ENCODE data around the gene DELE1. TPM values are rescaled to one million over a fixed set of nuclear protein-coding genes. Genes with fewer than 3 reads are reported as not detected.

Gene DELE1
- total RNA-seq, 4 donors from 2014 or later: 24.7 to 102 (median 45.8) TPM

DNA sequence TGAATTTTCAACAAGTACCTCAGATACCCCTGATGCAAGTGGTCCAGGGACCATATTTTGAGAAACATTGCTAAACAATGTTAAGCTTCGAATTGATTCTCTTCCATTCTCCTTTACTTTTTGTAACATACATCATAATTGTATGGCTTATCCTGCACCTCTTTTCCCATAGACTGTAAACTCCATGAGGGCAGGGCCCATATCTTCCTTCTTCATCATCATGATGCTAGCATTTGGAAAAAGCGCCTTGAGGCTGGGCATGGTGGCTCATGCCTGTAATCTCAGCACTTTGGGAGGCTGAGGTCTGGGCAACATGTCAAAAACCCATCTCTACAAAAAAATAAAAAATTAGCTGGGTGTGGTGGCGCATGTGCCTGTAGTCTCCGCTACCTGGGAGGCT is 14.5 kb upstream of the DELE1 start:
- no peak for DNase-seq
- Histone ChIP-seq H3K36me3 (no peaks in the 10 kb centered on the region), H3K4me1 (no peaks in the 10 kb centered on the region), H3K27ac (no peak overlapping the region), H3K4me3 (no peak overlapping the region), H3K27me3 (no peaks in the 10 kb centered on the region), H3K9me3 (no peaks in the 10 kb centered on the region)
- intact Hi-C loops (cut with DNase I; ENCODE audit: low total_unique reads): no loop called here
- TF ChIP-seq POLR2A (IDR thresholded peaks at IDR 0.05): no peak
- TF ChIP-seq, protein P1, sequence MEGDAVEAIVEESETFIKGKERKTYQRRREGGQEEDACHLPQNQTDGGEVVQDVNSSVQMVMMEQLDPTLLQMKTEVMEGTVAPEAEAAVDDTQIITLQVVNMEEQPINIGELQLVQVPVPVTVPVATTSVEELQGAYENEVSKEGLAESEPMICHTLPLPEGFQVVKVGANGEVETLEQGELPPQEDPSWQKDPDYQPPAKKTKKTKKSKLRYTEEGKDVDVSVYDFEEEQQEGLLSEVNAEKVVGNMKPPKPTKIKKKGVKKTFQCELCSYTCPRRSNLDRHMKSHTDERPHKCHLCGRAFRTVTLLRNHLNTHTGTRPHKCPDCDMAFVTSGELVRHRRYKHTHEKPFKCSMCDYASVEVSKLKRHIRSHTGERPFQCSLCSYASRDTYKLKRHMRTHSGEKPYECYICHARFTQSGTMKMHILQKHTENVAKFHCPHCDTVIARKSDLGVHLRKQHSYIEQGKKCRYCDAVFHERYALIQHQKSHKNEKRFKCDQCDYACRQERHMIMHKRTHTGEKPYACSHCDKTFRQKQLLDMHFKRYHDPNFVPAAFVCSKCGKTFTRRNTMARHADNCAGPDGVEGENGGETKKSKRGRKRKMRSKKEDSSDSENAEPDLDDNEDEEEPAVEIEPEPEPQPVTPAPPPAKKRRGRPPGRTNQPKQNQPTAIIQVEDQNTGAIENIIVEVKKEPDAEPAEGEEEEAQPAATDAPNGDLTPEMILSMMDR (IDR thresholded peaks at IDR 0.05): no peak

DNA sequence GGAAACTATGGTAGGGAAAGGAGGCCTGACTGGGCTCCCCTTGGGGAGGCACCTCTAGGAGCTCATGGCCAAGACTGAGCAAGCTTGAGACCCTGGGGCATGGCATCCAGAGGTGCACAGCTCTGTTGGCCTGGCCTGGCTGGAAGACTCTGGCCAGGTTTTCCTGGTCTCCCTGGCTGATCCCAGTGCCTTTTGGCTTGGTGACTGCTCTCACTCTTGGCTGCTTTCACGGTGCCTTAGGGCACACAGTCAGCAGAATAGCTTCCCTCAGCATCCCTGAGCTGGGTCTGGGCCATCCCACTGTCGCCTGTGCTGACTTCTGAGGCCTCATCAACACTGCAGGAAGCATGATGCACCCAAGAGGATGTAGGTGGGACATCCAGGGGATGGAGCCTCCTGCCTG is 13.4 kb upstream of the DELE1 start:
- Histone ChIP-seq H3K4me3 (no peak overlapping the region), H3K27ac (no peak overlapping the region), H3K9me3 (no peaks in the 10 kb centered on the region), H3K4me1 (no peaks in the 10 kb centered on the region), H3K27me3 (no peaks in the 10 kb centered on the region), H3K36me3 (no peaks in the 10 kb centered on the region)
- DNase-seq: peak in 1 of 2 donors; percentile 26
- no peak for TF ChIP-seq POLR2A (IDR thresholded peaks at IDR 0.05)
- TF ChIP-seq, protein P1 (IDR thresholded peaks at IDR 0.05): no peak
- intact Hi-C loops (cut with DNase I; ENCODE audit: low total_unique reads): no loop called here

DNA sequence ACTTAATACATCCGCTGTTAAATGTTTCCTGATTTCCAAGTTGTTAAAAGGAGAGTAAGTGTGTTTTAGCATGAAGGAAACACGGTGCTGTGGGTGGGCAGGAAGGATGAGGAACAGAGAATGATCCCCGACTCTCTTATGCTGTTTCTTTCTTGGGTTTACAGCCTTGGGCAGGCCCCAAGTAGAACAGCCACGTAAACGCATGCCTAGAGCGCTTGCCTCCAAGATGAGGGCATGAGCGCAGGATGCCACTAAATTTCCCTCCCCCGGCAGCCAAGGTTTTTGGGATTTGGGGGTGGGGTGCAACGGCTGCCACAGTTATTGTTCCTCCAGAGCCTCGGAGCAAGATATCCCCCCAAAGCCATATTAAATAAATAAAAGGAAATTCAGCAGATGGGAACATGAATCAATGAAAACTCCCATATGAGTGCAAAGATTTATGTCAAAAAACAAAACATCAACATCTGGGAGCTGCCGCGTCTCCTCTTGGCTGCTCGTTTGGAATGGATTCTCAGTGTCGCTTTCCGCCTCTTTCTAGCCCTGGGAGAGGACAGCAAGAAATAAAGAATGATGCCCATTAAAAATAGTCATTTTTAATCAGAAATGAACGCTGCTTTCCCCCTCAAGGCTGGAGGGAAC is 10.0 kb upstream of the DELE1 start:
- H3K27me3 ChIP-seq: no peaks in the 10 kb centered on the region
- H3K9me3 ChIP-seq: no peaks in the 10 kb centered on the region
- no peak for DNase-seq
- H3K27ac ChIP-seq: peak overlapping the region; percentile 39 to 49
- intact Hi-C loops (cut with DNase I; ENCODE audit: low total_unique reads): no loop called here
- no peaks in the 10 kb centered on the region for H3K36me3 ChIP-seq
- H3K4me3 ChIP-seq: peak overlapping the region; percentile 21 to 31
- no peak for TF ChIP-seq POLR2A (IDR thresholded peaks at IDR 0.05)
- TF ChIP-seq, protein P1 (IDR thresholded peaks at IDR 0.05): no peak
- H3K4me1 ChIP-seq: no peaks in the 10 kb centered on the region

DNA sequence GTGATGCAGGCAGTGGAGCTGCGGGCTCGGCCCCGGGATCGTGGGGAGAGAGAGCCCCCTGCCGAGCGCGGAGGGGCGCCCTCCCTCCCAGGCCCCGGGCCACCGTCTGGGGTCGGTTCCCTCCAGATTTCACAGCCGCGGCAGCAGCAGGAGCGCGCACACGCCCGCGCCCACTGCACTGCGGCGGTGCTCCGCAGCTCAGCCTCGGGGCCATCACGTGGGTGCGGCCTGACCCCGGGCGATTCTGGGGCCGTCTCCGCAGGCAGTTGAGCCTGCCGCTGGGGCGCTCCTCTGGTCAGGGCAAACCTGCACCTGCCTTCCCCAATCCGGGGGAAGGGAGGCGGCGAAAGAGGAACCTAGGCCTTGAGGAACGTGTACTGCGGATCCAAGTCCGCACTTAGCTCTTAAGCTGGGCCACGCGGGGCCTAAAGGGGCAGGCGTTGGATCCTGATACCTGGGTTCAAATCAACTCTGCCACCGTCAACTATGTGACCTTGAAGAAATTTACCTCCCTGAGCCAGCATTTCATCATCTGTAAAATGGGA is 9.4 kb upstream of the DELE1 start:
- peak overlapping the region; percentile 21 to 31 for H3K4me3 ChIP-seq
- TF ChIP-seq, protein P1 (IDR thresholded peaks at IDR 0.05): peak; percentile 36 to 44 (median 41)
- TF ChIP-seq POLR2A (IDR thresholded peaks at IDR 0.05): no peak
- H3K27ac ChIP-seq: peak overlapping the region; percentile 39 to 49
- H3K4me1 ChIP-seq: no peaks in the 10 kb centered on the region
- DNase-seq: peak; percentile 21 to 37
- intact Hi-C loops (cut with DNase I; ENCODE audit: low total_unique reads): no loop called here
- no peaks in the 10 kb centered on the region for H3K9me3 ChIP-seq
- no peaks in the 10 kb centered on the region for H3K36me3 ChIP-seq
- no peaks in the 10 kb centered on the region for H3K27me3 ChIP-seq

DNA sequence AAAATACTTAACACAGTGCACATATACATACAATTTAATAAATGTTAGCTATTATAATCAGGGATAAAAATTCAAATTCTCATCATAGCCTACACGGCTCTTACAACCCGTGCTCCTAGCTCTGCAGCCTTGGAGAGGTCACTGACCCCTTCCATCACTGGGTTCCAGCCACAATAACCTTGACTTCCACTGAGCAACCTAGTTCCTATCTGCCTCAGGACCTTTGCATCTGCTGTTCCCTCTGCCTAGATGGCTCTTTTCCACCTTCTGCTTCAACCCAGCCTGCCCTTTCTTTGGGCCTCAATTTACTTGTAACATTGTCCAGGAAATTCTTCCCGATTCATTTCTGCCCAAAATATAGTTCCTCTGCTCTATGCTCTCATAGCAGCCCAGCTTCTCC is 8.9 kb upstream of the DELE1 start:
- Histone ChIP-seq H3K27me3 (no peaks in the 10 kb centered on the region), H3K9me3 (no peaks in the 10 kb centered on the region), H3K36me3 (no peaks in the 10 kb centered on the region), H3K27ac (no peak overlapping the region), H3K4me3 (no peak overlapping the region), H3K4me1 (no peaks in the 10 kb centered on the region)
- TF ChIP-seq, protein P1 (IDR thresholded peaks at IDR 0.05): no peak
- no peak for TF ChIP-seq POLR2A (IDR thresholded peaks at IDR 0.05)
- no peak for DNase-seq
- intact Hi-C loops (cut with DNase I; ENCODE audit: low total_unique reads): no loop called here
